GM12891 (cell line): ENCODE data around the gene PQBP1.

Source experiments
- POLR2A ChIP-seq: IDR thresholded peaks from 2 replicates; pipeline ENCODE4 v1.6.1; 2011; ENCODE audit warnings: low read depth, low read length, control low read depth
- POLR2AphosphoS5 ChIP-seq: IDR thresholded peaks from 2 replicates; pipeline ENCODE4 v1.6.1; 2011; ENCODE audit warnings: low read depth, low read length, control low read depth

DNA sequence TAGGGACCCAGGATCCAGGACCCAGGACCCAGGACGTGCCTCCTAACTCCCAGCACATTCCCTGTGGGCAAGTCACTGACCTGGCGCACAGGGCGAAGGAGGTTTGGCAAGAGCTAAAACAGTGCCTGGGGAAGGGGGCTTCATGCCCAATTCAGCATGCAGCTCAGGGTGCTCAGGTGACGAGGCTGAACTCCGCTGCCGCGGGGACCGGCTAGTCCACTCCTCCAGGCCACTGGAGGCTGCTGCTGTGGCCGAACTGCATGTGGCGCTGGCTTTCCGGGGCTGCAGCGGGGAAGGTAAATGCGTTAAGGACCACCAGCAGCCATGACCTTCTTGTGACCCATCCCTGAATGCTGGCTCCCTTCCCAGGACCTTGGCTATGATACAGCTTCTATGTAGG is 26.0 kb downstream of the PQBP1 start:
- TF ChIP-seq POLR2AphosphoS5 (no peak), POLR2A (no peak)
